COLO668 (cell line): ENCODE data around the gene METTL24.

Experiments used
- DNase-seq: peaks from one replicate; lab custom pipeline; 2025; ENCODE audit not compliant: unreplicated experiment; lab: John Stamatoyannopoulos, UW

Gene METTL24

GRCh38 chr6:110357664-110358552 is at the start of gene METTL24:
TSS of gene METTL24 (minus strand) at chr6:110358349. CDS start at chr6:110358272, 77 bp downstream.
- DNase-seq: peak; percentile 67

GRCh38 chr6:110404607-110405006 is 46.5 kb upstream of the METTL24 start:
- no peak for DNase-seq

- DNase-seq: no peak
These were observed 43.5 kb upstream of the METTL24 start for GRCh38 chr6:110401585-110402176.

- no peak for DNase-seq
These were observed 42.1 kb upstream of the METTL24 start for GRCh38 chr6:110400208-110400607.

- DNase-seq: no peak
These were observed 41.3 kb upstream of the METTL24 start for GRCh38 chr6:110399219-110400071.

GRCh38 chr6:110398778-110399177 is 40.6 kb upstream of the METTL24 start:
- no peak for DNase-seq

GRCh38 chr6:110395221-110395620 is 37.1 kb upstream of the METTL24 start:
- no peak for DNase-seq

GRCh38 chr6:110394409-110394808 is 36.3 kb upstream of the METTL24 start:
- no peak for DNase-seq

- no peak for DNase-seq
These were observed 34.6 kb upstream of the METTL24 start for GRCh38 chr6:110392727-110393126.

- no peak for DNase-seq
These were observed 32.3 kb upstream of the METTL24 start for GRCh38 chr6:110390404-110390803.

GRCh38 chr6:110389689-110390382 is 31.7 kb upstream of the METTL24 start:
- DNase-seq: no peak

- no peak for DNase-seq
These were observed 29.8 kb upstream of the METTL24 start for GRCh38 chr6:110387986-110388385.

GRCh38 chr6:110385458-110385863 is 27.3 kb upstream of the METTL24 start:
- no peak for DNase-seq

GRCh38 chr6:110378552-110378951 is 20.4 kb upstream of the METTL24 start:
- no peak for DNase-seq

- DNase-seq: no peak
These were observed 10.9 kb upstream of the METTL24 start for GRCh38 chr6:110369066-110369465.

- no peak for DNase-seq
These were observed 10.1 kb upstream of the METTL24 start for GRCh38 chr6:110368284-110368683.

GRCh38 chr6:110367825-110368224 is 9.7 kb upstream of the METTL24 start:
- DNase-seq: no peak

GRCh38 chr6:110366975-110367374 is 8.8 kb upstream of the METTL24 start:
- no peak for DNase-seq

- no peak for DNase-seq
These were observed 8.1 kb upstream of the METTL24 start for GRCh38 chr6:110366256-110366655.

- DNase-seq: no peak
These were observed 6.4 kb upstream of the METTL24 start for GRCh38 chr6:110364364-110365105.
